ENCODE data around the gene RGS6.
"Not testable (repeated sequence)": the region's sequence is repeated elsewhere in the genome, so short reads cannot be mapped to it uniquely, and the experiment has no call there.

RGS6 gene

GRCh38 chr14:72454388-72455160, 522.3 kb downstream of the RGS6 start:
- DNase-seq (ENCODE audit: low read depth), result no peak

- DNase-seq (ENCODE audit: low read depth), result no peak
Observed at GRCh38 chr14:72457641-72458040, 525.4 kb downstream of the RGS6 start.

- no peak for DNase-seq (ENCODE audit: low read depth)
Observed at GRCh38 chr14:72462056-72462455, 529.8 kb downstream of the RGS6 start.

- DNase-seq (ENCODE audit: low read depth), result no peak
Observed at GRCh38 chr14:72463291-72463866, 531.1 kb downstream of the RGS6 start.

- no peak for DNase-seq (ENCODE audit: low read depth)
Observed at GRCh38 chr14:72464226-72464625, 532.0 kb downstream of the RGS6 start.

- DNase-seq (ENCODE audit: low read depth), result no peak
Observed at GRCh38 chr14:72466325-72466724, 534.1 kb downstream of the RGS6 start.

- no peak for DNase-seq (ENCODE audit: low read depth)
Observed at GRCh38 chr14:72471346-72471745, 539.1 kb downstream of the RGS6 start.

- no peak for DNase-seq (ENCODE audit: low read depth)
Observed at GRCh38 chr14:72472845-72473244, 540.6 kb downstream of the RGS6 start.

- peak; percentile 27 for DNase-seq (ENCODE audit: low read depth)
Observed at GRCh38 chr14:72476657-72477499, 544.6 kb downstream of the RGS6 start.

GRCh38 chr14:72477578-72477977, 545.3 kb downstream of the RGS6 start:
- not testable (repeated sequence) for DNase-seq (ENCODE audit: low read depth)

- no peak for DNase-seq (ENCODE audit: low read depth)
Observed at GRCh38 chr14:72478471-72478893, 546.3 kb downstream of the RGS6 start.

- DNase-seq (ENCODE audit: low read depth), result no peak
Observed at GRCh38 chr14:72479461-72479931, 547.3 kb downstream of the RGS6 start.

GRCh38 chr14:72480464-72481243, 548.4 kb downstream of the RGS6 start:
- no peak for DNase-seq (ENCODE audit: low read depth)

- no peak for DNase-seq (ENCODE audit: low read depth)
Observed at GRCh38 chr14:72483311-72483710, 551.1 kb downstream of the RGS6 start.

- no peak for DNase-seq (ENCODE audit: low read depth)
Observed at GRCh38 chr14:72485695-72486094, 553.5 kb downstream of the RGS6 start.

- no peak for DNase-seq (ENCODE audit: low read depth)
Observed at GRCh38 chr14:72488514-72488913, 556.3 kb downstream of the RGS6 start.

- DNase-seq (ENCODE audit: low read depth), result no peak
Observed at GRCh38 chr14:72492196-72492595, 560.0 kb downstream of the RGS6 start.

GRCh38 chr14:72495668-72496067, 563.4 kb downstream of the RGS6 start:
- DNase-seq (ENCODE audit: low read depth), result no peak

- DNase-seq (ENCODE audit: low read depth), result no peak
Observed at GRCh38 chr14:72498646-72499045, 566.4 kb downstream of the RGS6 start.

- no peak for DNase-seq (ENCODE audit: low read depth)
Observed at GRCh38 chr14:72499746-72500145, 567.5 kb downstream of the RGS6 start.

- no peak for DNase-seq (ENCODE audit: low read depth)
Observed at GRCh38 chr14:72500234-72500838, 568.1 kb downstream of the RGS6 start.

GRCh38 chr14:72501439-72501838, 569.2 kb downstream of the RGS6 start:
- no peak for DNase-seq (ENCODE audit: low read depth)
